ENCODE data around the gene USP5. TPM values are rescaled to one million over a fixed set of nuclear protein-coding genes. Genes with fewer than 3 reads are reported as not detected.
"Not testable (repeated sequence)": the region's sequence is repeated elsewhere in the genome, so short reads cannot be mapped to it uniquely, and the experiment has no call there.

Gene USP5
- total RNA-seq, 4 donors from 2014 or later = 33.4 to 39.4 (median 36.7) TPM

DNA sequence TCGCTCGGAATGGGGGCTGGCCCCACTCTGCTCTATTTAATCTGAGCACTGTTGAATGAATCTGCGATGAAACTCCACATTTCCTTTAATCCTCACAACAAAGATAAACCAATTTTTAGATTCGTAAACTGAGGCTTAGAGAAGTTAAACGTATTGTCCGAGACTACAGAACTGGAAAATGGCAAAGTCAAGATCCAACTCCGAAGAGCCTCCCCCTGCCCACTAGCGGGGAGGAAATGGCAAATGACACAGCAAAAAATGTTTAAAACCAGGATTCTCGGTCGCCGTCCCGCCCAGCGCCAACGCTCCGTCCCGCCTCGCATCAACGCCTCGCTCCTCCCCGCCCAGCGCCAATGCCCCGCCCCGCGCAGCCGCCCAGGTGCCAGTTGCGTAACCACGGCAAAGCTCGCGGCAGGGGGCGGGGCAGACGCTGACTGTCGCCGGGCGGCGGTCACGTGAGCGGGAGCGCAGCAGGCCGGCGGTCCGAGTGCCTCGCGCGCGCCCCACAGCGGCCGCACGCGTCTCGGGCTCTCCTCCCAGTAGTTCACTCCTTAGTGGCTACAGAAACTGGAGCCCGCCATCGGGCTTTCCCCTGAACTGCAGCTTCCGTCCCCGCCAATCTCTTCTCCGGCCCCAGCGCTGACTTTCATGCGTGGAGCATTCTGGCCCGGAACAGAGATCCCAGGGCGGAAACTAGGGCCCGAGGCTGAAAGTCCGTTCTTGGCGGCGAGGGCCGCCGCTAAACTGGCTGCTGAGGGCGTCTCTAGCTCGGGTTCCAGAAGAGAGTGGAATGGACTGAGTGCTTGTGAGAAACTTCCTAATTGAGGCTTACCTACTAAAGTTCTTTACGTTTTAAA is 39.1 kb downstream of the USP5 start:
- ATAC-seq (ENCODE audit: low FRiP score) = peak; percentile 98
- peak; percentile 88 for DNase-seq (ENCODE audit: low spot score)
- TF ChIP-seq, protein P1, sequence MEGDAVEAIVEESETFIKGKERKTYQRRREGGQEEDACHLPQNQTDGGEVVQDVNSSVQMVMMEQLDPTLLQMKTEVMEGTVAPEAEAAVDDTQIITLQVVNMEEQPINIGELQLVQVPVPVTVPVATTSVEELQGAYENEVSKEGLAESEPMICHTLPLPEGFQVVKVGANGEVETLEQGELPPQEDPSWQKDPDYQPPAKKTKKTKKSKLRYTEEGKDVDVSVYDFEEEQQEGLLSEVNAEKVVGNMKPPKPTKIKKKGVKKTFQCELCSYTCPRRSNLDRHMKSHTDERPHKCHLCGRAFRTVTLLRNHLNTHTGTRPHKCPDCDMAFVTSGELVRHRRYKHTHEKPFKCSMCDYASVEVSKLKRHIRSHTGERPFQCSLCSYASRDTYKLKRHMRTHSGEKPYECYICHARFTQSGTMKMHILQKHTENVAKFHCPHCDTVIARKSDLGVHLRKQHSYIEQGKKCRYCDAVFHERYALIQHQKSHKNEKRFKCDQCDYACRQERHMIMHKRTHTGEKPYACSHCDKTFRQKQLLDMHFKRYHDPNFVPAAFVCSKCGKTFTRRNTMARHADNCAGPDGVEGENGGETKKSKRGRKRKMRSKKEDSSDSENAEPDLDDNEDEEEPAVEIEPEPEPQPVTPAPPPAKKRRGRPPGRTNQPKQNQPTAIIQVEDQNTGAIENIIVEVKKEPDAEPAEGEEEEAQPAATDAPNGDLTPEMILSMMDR (IDR thresholded peaks at IDR 0.05) = peak in 1 of 3 donors; percentile 82

DNA sequence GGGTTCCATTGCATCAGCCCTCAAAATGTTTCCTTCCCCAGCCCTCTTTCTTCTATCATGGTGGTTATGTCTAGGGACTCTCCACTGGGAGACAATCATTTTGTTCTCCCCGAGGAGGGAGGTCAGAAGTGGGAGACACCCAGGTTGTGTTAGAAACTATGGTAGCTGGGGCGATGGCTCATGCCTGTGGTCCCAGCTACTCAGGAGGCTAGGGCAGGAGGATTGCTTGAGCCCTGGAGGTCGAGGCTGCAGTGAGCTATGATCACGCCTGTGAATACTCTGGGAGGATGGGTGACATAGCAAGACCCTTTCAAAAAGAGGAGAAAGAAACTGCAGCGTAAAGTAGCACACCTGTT is 39.7 kb downstream of the USP5 start:
- peak; percentile 3 for ATAC-seq (ENCODE audit: low FRiP score)
- TF ChIP-seq, protein P1 (IDR thresholded peaks at IDR 0.05) = no peak
- no peak for DNase-seq (ENCODE audit: low spot score)

DNA sequence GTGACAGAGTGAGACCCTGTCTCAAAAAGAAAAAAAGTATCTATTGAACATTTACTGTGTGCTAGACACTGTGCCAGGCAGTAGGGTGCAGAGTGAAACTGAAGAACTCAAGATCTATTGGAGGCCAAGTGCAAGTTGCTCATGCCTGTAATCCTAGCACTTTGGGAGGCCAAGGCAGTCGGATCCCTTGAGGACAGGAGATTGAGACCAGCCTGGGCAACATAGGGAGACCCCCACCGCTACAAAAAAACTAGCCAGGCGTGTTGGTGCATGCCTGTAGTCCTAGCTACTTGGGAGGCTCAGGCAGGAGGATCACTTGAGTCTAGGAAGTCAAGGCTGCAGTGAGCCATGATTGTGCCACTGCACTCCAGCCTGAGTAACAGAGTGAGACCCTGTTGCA is 40.7 kb downstream of the USP5 start:
- not testable (repeated sequence) for ATAC-seq (ENCODE audit: low FRiP score); DNase-seq (ENCODE audit: low spot score)

DNA sequence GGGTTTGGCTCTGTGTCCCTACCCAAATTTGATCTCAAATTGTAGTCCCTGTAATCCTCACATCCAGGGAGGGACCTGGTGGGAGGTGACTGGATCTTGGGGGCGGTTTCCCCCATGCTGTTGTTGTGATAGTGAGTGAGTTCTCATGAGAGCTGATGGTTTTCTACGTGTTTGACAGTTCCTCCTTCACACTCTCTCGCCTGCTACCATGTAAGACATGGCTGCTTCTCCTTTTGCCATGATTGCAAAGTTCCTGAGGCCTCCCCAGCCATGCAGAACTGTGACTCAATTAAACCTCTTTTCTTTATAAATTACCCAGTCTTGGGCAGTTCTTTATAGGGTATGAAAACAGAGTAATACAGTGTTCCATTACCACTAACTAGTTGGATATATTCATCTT is 42.4 kb downstream of the USP5 start:
- TF ChIP-seq, protein P1 (IDR thresholded peaks at IDR 0.05) = no peak
- DNase-seq (ENCODE audit: low spot score) (no peak), ATAC-seq (ENCODE audit: low FRiP score) (no peak)

DNA sequence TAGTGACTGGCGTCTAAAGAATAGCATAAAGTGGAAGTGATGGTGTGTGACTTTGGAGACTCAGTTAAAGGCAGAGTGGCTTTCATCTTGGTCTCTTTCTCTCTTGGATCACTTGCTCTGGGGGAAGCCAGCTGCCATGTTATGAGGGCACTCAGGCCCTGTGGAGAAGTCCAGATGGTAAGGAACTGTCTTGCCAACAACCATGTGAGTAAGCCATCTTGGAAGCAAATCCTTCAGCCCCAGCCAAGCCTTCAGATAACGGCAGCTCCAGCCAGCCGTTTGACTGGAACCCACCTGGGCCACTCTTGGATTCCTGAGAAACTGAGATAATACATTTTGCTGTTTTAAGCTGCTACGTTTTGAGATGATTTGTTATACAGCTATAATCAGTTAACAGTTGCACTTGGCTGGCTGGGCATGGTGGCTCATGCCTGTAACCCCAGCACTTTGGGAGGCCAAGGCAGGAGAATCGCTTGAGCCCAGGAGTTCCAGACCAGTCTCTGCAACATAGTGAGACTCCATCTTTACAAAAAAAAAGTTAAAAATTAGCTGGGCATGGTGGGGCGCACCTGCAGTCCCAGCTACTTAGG is 45.0 kb downstream of the USP5 start:
- ATAC-seq (ENCODE audit: low FRiP score) = no peak
- no peak for DNase-seq (ENCODE audit: low spot score)
- TF ChIP-seq, protein P1 (IDR thresholded peaks at IDR 0.05) = no peak

DNA sequence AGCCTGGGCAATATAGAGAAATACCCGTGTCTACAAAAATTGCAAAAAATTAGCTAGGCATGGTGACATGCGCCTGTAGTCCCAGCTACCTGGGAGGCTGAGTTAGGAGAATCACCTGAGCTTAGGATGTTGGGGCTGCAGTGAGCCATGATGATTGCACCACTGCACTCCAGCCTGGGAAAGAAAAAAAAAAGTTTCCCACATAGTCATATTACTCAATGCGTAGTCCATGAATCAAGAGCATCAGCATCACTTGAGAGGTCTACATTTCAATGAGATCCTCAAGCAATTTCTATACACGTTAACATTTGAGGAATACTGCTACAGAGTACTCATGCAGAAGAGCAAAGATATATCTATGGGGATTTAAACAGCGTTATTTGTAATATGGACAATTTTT is 47.5 kb downstream of the USP5 start:
- TF ChIP-seq, protein P1 (IDR thresholded peaks at IDR 0.05) = no peak
- no peak for DNase-seq (ENCODE audit: low spot score)
- ATAC-seq (ENCODE audit: low FRiP score) = no peak

DNA sequence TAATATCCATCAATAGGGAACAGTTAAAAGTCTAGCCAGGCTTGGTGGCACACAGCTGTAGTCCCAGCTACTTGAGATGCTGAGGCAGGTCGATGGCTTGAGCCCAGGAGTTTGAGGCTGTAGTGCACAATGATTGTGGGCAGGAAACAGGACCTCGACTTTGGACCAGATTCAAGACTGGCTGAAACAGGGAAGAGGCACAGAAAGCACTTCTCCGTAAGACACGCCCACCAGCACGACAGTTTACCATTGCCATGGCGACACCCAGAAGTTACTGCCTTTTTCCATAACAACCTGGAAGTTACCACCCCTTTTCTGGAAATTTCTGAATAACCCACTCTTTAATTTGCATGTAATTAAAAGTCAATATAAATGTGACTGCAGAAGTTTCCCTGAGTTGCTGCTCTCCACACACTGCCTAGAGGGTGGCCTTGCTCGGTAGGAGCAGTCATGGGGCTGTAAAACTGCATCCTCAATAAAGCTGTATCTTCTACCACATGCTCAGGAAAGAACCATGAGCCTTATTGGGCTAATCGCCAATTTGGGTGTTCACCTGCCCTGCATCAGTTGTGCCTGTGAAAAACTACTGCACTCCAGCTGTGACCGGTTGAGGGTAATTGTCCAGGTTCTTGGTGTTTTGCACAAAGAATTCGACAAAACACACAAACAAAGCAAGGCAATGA is 48.0 kb downstream of the USP5 start:
- no peak for ATAC-seq (ENCODE audit: low FRiP score)
- TF ChIP-seq, protein P1 (IDR thresholded peaks at IDR 0.05) = no peak
- DNase-seq (ENCODE audit: low spot score) = no peak

Data from omental fat pad (tissue), 4 donors.